ENCODE results near the gene MTG2.
"Not testable (repeated sequence)": the region's sequence is repeated elsewhere in the genome, so short reads cannot be mapped to it uniquely, and the experiment has no call there.

MTG2 gene

DNA sequence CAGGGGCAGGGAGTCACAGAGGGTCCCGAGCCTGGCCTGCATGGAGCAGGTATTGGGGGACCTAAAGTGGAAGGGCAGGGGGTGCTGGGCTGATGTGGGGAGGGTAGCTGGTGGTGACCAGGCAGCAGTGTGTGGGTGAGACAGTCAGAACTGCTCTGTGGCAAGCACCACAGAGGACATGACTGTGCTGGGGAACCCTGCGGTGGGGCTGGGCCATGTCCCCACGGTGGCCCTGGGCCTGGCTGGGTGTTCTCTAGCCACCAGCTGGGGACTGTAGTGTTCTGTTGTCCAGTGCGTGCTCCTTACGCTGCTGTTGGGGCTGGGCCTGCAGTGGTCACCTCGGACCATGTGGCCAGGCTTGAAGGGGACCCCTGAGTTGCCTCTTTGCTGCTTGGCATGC lies 35.7 kb upstream of the MTG2 start:
- Histone ChIP-seq H3K4me1 (ENCODE audit: control insufficient read depth, insufficient read depth, low read length) (peaks cover 7% of the 10 kb centered on the region), H3K27ac (ENCODE audit: low read length) (no peak overlapping the region), H3K36me3 (ENCODE audit: control insufficient read depth, insufficient read depth, low read length) (no peaks in the 10 kb centered on the region), H3K4me3 (ENCODE audit: low read length) (no peak overlapping the region), H3K9me3 (ENCODE audit: control insufficient read depth, insufficient read depth, low read length) (no peaks in the 10 kb centered on the region), H3K27me3 (ENCODE audit: control insufficient read depth, insufficient read depth, low read length) (no peaks in the 10 kb centered on the region)
- DNase-seq (ENCODE audit: low read depth, low spot score) = no peak
- no CpG with 5 or more reads among the region's 6 CpGs for WGBS (ENCODE audit: insufficient coverage, insufficient read length)

DNA sequence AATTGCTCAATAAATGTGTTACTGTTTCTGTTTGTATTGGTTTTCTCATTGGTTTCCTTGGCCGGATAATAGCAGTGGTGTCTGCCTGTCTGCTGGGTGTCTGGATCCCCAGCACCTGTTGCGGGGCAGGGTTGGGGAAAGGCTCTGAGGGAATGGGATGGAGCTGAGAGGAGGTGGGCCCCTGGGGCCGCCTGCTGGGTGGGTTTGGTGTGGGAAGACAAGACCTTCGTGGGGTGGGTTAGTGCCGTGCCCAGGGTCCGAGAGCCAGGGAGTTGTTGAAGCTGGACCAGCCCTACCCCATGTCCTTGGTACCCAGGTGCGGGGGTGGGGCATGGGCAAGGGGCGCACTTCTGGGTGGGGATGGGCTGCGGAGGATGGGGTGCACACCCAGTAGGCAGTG lies 35.3 kb upstream of the MTG2 start:
- Histone ChIP-seq H3K27me3 (ENCODE audit: control insufficient read depth, insufficient read depth, low read length) (no peaks in the 10 kb centered on the region), H3K4me3 (ENCODE audit: low read length) (no peak overlapping the region), H3K9me3 (ENCODE audit: control insufficient read depth, insufficient read depth, low read length) (no peaks in the 10 kb centered on the region), H3K36me3 (ENCODE audit: control insufficient read depth, insufficient read depth, low read length) (no peaks in the 10 kb centered on the region), H3K4me1 (ENCODE audit: control insufficient read depth, insufficient read depth, low read length) (peaks cover 7% of the 10 kb centered on the region), H3K27ac (ENCODE audit: low read length) (no peak overlapping the region)
- WGBS (ENCODE audit: insufficient coverage, insufficient read length) = no CpG with 5 or more reads among the region's 9 CpGs
- DNase-seq (ENCODE audit: low read depth, low spot score) = no peak

DNA sequence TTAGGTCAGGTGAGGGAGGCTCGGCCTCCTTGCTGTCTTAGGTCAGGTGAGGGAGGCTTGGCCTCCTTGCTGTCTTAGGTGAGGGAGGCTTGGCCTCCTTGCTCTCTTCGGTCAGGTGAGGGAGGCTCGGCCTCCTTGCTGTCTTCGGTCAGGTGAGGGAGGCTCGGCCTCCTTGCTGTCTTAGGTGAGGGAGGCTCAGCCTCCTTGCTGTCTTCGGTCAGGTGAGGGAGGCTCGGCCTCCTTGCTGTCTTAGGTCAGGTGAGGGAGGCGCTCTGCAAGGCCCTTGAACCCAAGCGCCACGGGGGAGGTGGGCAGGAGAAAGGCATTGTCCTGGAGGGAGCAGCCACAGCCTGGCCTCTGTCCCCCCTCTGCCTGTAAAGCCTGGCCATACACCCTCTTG lies 34.4 kb upstream of the MTG2 start:
- not testable (repeated sequence) for H3K9me3 ChIP-seq (ENCODE audit: control insufficient read depth, insufficient read depth, low read length); H3K36me3 ChIP-seq (ENCODE audit: control insufficient read depth, insufficient read depth, low read length); DNase-seq (ENCODE audit: low read depth, low spot score); H3K4me3 ChIP-seq (ENCODE audit: low read length); H3K27me3 ChIP-seq (ENCODE audit: control insufficient read depth, insufficient read depth, low read length); H3K27ac ChIP-seq (ENCODE audit: low read length); H3K4me1 ChIP-seq (ENCODE audit: control insufficient read depth, insufficient read depth, low read length)
- no CpG with 5 or more reads among the region's 10 CpGs for WGBS (ENCODE audit: insufficient coverage, insufficient read length)

DNA sequence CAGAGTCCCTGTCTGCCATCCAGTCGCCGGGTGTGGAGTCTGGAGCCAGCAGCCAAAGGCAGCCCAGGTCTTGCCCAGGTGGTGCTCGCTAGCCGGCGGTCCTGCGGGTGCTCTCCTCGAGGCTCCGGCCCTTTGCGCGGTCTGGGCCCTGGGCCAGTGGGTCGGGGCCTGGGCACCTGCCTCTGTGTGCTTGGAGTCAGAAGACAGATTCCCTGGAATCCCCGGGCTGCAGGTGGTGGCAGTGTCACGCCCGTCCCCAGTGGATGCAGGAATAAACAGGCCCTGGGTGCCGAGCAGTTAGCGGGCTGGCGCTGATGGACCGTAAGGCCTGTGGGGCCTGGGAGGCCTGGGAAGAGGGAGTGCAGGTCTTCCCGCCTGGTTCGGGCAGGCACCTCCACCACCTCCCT lies 33.9 kb upstream of the MTG2 start:
- no peaks in the 10 kb centered on the region for H3K9me3 ChIP-seq (ENCODE audit: control insufficient read depth, insufficient read depth, low read length)
- no peak for DNase-seq (ENCODE audit: low read depth, low spot score)
- no peak overlapping the region for H3K4me3 ChIP-seq (ENCODE audit: low read length)
- no peaks in the 10 kb centered on the region for H3K27me3 ChIP-seq (ENCODE audit: control insufficient read depth, insufficient read depth, low read length)
- no peaks in the 10 kb centered on the region for H3K36me3 ChIP-seq (ENCODE audit: control insufficient read depth, insufficient read depth, low read length)
- peaks cover 7% of the 10 kb centered on the region for H3K4me1 ChIP-seq (ENCODE audit: control insufficient read depth, insufficient read depth, low read length)
- no peak overlapping the region for H3K27ac ChIP-seq (ENCODE audit: low read length)
- no CpG with 5 or more reads among the region's 20 CpGs for WGBS (ENCODE audit: insufficient coverage, insufficient read length)

DNA sequence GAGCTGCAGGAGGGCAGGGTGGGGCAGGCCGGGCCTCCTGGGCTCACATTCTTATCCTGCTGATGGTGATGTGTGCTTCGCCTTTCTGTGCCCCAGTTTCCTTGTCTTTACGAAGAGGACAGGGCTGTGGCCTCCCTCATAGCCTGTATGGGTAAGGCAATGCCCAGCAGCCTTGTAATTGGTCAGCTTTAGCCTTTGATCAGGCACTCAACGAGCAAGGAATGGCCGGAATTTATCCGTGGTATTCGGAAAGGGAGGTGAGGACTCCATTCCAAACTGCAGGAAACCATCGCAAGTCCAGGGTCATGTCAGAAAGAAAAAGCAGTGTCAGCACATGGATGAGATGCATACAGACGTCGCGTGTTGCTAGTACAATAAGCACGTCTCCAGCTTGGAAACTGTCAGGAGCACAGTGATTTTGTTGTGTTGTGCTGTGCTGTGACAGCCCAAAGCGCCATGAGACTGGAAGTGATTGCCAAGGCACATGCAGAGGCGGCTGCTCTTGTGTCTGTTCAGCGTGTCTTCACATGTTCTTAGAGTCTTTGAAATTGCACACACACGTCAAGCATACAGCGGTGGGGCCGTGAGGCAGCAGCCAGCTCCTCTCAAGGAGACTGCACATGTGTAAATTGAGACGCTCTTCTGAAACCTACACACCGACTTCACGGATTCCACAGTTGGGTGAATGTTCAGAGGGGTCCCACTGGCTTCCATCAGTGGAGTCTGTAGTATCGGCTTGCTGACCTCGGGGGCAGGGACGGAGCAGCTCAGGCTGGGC lies 33.1 kb upstream of the MTG2 start:
- Histone ChIP-seq H3K4me3 (ENCODE audit: low read length) (no peak overlapping the region), H3K36me3 (ENCODE audit: control insufficient read depth, insufficient read depth, low read length) (no peaks in the 10 kb centered on the region), H3K27me3 (ENCODE audit: control insufficient read depth, insufficient read depth, low read length) (no peaks in the 10 kb centered on the region), H3K27ac (ENCODE audit: low read length) (no peak overlapping the region), H3K4me1 (ENCODE audit: control insufficient read depth, insufficient read depth, low read length) (peaks cover 7% of the 10 kb centered on the region), H3K9me3 (ENCODE audit: control insufficient read depth, insufficient read depth, low read length) (no peaks in the 10 kb centered on the region)
- no peak for DNase-seq (ENCODE audit: low read depth, low spot score)
- no CpG with 5 or more reads among the region's 24 CpGs for WGBS (ENCODE audit: insufficient coverage, insufficient read length)

DNA sequence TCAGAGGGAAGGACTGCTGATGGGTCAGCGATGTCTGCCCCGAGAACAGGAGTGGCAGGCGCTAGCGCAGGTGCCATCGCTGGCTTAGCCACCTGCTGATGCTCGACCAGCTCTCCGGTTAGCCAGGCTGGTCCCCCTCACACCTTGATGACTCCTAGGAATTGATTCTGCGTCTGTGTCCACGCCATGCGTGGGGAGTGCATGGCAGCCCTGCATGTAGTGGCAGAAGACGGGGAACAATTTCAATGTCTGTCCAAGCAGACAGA lies 32.6 kb upstream of the MTG2 start:
- Histone ChIP-seq H3K9me3 (ENCODE audit: control insufficient read depth, insufficient read depth, low read length) (no peaks in the 10 kb centered on the region), H3K4me3 (ENCODE audit: low read length) (no peak overlapping the region), H3K36me3 (ENCODE audit: control insufficient read depth, insufficient read depth, low read length) (no peaks in the 10 kb centered on the region), H3K27me3 (ENCODE audit: control insufficient read depth, insufficient read depth, low read length) (no peaks in the 10 kb centered on the region), H3K27ac (ENCODE audit: low read length) (no peak overlapping the region), H3K4me1 (ENCODE audit: control insufficient read depth, insufficient read depth, low read length) (peaks cover 7% of the 10 kb centered on the region)
- no peak for DNase-seq (ENCODE audit: low read depth, low spot score)
- no CpG with 5 or more reads among the region's 11 CpGs for WGBS (ENCODE audit: insufficient coverage, insufficient read length)

DNA sequence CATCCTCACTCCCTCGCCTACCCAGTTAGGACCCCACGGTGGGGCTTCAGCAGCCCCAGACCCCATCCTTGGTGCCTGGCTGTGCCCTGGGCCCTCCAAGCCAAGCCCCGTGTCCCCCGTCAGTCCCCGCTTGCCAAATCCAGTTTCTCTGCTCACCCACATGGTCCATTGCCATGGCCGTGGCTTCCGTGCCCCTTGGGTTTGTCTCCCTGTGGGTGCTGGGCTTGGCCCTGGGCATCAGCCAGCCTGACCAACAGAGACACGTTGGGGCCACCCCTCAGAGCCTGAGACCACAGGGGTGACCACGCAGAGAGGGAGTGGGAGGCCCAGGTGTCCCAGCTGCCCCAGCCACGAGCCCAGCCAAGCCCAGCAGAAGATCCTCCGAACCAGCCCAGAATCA lies 31.6 kb upstream of the MTG2 start:
- Histone ChIP-seq H3K27ac (ENCODE audit: low read length) (no peak overlapping the region), H3K4me3 (ENCODE audit: low read length) (no peak overlapping the region), H3K27me3 (ENCODE audit: control insufficient read depth, insufficient read depth, low read length) (no peaks in the 10 kb centered on the region), H3K9me3 (ENCODE audit: control insufficient read depth, insufficient read depth, low read length) (no peaks in the 10 kb centered on the region), H3K4me1 (ENCODE audit: control insufficient read depth, insufficient read depth, low read length) (peaks cover 6% of the 10 kb centered on the region), H3K36me3 (ENCODE audit: control insufficient read depth, insufficient read depth, low read length) (no peaks in the 10 kb centered on the region)
- WGBS (ENCODE audit: insufficient coverage, insufficient read length) = no CpG with 5 or more reads among the region's 11 CpGs
- DNase-seq (ENCODE audit: low read depth, low spot score) = no peak

DNA sequence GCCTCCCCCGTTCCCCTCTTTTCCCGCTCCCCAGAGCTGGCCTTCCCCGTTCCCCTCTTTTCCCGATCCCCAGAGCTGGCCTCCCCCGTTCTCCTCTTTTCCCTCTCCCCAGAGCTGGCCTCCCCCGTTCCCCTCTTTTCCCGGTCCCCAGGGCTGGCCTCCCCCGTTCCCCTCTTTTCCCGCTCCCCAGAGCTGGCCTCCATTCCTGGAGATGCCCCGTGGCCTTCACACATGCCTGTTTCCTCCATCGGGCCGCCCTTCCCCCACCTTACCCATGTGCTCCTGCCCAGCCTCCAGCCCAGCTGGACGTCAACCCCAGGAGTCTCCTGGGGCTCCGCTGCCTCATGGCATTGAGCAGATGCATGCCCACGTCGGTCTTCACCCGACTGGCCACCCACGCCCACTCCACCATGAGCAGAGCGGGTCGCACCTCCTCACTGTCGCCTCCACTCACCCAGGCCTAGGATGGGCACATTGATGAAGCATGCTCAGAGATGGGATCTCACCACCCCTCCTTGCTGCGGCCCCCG lies 30.9 kb upstream of the MTG2 start:
- Histone ChIP-seq H3K4me3 (ENCODE audit: low read length) (no peak overlapping the region), H3K9me3 (ENCODE audit: control insufficient read depth, insufficient read depth, low read length) (no peaks in the 10 kb centered on the region), H3K27ac (ENCODE audit: low read length) (no peak overlapping the region), H3K4me1 (ENCODE audit: control insufficient read depth, insufficient read depth, low read length) (peaks cover 10% of the 10 kb centered on the region), H3K36me3 (ENCODE audit: control insufficient read depth, insufficient read depth, low read length) (no peaks in the 10 kb centered on the region), H3K27me3 (ENCODE audit: control insufficient read depth, insufficient read depth, low read length) (no peaks in the 10 kb centered on the region)
- DNase-seq (ENCODE audit: low read depth, low spot score) = no peak
- WGBS (ENCODE audit: insufficient coverage, insufficient read length) = no CpG with 5 or more reads among the region's 23 CpGs

DNA sequence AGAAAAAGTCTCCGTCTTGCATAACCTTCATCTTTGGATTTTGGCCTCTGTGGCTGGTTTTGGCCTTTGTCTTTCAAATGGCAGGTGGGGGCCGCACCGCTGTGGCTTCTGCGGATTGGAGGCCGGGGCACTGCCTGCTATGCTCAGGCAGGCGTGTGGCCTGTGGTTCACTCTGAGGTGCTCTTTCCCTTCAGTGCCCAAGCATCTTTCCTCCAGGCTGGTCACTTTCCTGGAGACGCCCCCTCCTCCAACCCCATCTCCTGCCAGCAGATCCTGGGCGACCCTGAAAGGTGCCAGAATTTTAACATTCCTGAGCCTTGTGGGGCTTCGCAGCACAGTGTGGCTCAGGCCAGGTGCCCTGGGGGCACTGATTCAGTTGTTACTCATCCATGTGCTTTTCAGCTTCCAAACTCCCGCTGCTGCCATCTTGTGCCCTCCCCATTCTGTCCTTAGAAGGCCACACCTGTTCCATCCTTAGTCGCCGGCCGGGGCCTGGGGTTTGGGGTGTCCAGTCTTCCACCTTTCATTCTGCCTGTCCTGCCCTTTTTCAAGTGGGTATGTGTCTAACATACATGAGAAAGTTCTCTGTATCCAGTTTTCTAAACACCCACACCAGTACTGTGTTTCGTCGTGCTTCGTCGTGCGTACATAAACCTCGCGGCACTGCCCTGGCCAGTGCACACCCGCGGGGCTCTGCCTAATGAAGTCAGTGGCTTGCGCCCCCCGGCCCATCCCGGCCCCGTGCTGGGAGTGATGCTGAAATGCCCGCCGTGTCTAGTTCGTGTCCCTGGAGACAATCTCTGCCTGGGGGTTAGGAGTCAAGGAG lies 27.2 kb upstream of the MTG2 start:
- Histone ChIP-seq H3K27ac (ENCODE audit: low read length) (no peak overlapping the region), H3K4me1 (ENCODE audit: control insufficient read depth, insufficient read depth, low read length) (peaks cover 4% of the 10 kb centered on the region), H3K4me3 (ENCODE audit: low read length) (no peak overlapping the region), H3K27me3 (ENCODE audit: control insufficient read depth, insufficient read depth, low read length) (no peaks in the 10 kb centered on the region), H3K36me3 (ENCODE audit: control insufficient read depth, insufficient read depth, low read length) (peaks cover 8% of the 10 kb centered on the region), H3K9me3 (ENCODE audit: control insufficient read depth, insufficient read depth, low read length) (no peaks in the 10 kb centered on the region)
- DNase-seq (ENCODE audit: low read depth, low spot score) = no peak
- no CpG with 5 or more reads among the region's 29 CpGs for WGBS (ENCODE audit: insufficient coverage, insufficient read length)

DNA sequence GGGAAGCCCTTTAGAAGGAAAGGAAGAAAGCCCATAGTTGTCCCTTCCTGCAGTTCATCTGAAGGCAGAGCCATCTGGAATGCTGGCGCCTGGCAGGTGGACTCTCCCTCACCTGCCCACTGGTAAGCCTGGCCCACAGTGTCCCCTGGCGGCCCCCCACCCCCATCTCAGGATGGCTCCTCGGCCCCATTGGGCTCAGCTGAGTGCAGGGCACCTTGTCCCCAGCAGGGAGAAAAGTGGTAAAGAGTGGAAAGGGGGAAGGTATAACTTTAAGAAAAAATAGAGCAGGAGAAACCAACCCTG lies 26.6 kb upstream of the MTG2 start:
- H3K4me1 ChIP-seq (ENCODE audit: control insufficient read depth, insufficient read depth, low read length) = peaks cover 4% of the 10 kb centered on the region
- no peak overlapping the region for H3K27ac ChIP-seq (ENCODE audit: low read length)
- no CpG with 5 or more reads among the region's 3 CpGs for WGBS (ENCODE audit: insufficient coverage, insufficient read length)

More for the DNA sequence above, 26.6 kb upstream of the MTG2 start:
- Histone ChIP-seq H3K9me3 (ENCODE audit: control insufficient read depth, insufficient read depth, low read length) (no peaks in the 10 kb centered on the region), H3K27me3 (ENCODE audit: control insufficient read depth, insufficient read depth, low read length) (no peaks in the 10 kb centered on the region), H3K36me3 (ENCODE audit: control insufficient read depth, insufficient read depth, low read length) (peaks cover 14% of the 10 kb centered on the region), H3K4me3 (ENCODE audit: low read length) (no peak overlapping the region)
- DNase-seq (ENCODE audit: low read depth, low spot score) = no peak

All from iPS DF 6.9 (cell line).